HG02571 (cell line): Measurements from ENCODE around the gene CCDC77.
"Not testable (repeated sequence)": the region's sequence is repeated elsewhere in the genome, so short reads cannot be mapped to it uniquely, and the experiment has no call there.

Experiments used
- ATAC-seq: cut with Tn5 transposase; IDR thresholded peaks from one replicate; pipeline ENCODE4 v1.9.1; 2021; ENCODE audit warnings: mild to moderate bottlenecking, moderate library complexity; ENCODE audit not compliant: unreplicated experiment

CCDC77 gene

GRCh38 chr12:401235-402028 is at the start of gene CCDC77:
Gene CCDC77 (plus strand): TSS chr12:401644. CDS start chr12:409384, 7,740 bp downstream.
- peak; percentile 96 for ATAC-seq

- no peak for ATAC-seq
Measured at GRCh38 chr12:356276-356988, 45.0 kb upstream of the CCDC77 start.

GRCh38 chr12:359091-359490 is 42.4 kb upstream of the CCDC77 start:
- no peak for ATAC-seq

GRCh38 chr12:366820-367219 is 34.6 kb upstream of the CCDC77 start:
- ATAC-seq = no peak

- ATAC-seq = no peak
Measured at GRCh38 chr12:367972-368371, 33.5 kb upstream of the CCDC77 start.

GRCh38 chr12:370739-371485 is 30.5 kb upstream of the CCDC77 start:
- not testable (repeated sequence) for ATAC-seq

- no peak for ATAC-seq
Measured at GRCh38 chr12:386651-387050, 14.8 kb upstream of the CCDC77 start.

GRCh38 chr12:388012-388411 is 13.4 kb upstream of the CCDC77 start:
- ATAC-seq = no peak

- peak; percentile 32 for ATAC-seq
Measured at GRCh38 chr12:388541-389141, 12.8 kb upstream of the CCDC77 start.

GRCh38 chr12:389142-390096 is 12.0 kb upstream of the CCDC77 start, which contains the start of gene KDM5A:
Gene KDM5A (minus strand): TSS chr12:389320. CDS start chr12:389091, 229 bp downstream.
- ATAC-seq = peak; percentile 92

- ATAC-seq = no peak
Measured at GRCh38 chr12:400828-401227, 616 bp upstream of the CCDC77 start.

GRCh38 chr12:402029-402389 is 565 bp downstream of the CCDC77 start:
- no peak for ATAC-seq

GRCh38 chr12:414859-415258 is 13.4 kb downstream of the CCDC77 start:
- no peak for ATAC-seq

- ATAC-seq = no peak
Measured at GRCh38 chr12:418432-418831, 17.0 kb downstream of the CCDC77 start.

GRCh38 chr12:422526-422925 is 21.1 kb downstream of the CCDC77 start:
- ATAC-seq = no peak

- ATAC-seq = not testable (repeated sequence)
Measured at GRCh38 chr12:435737-436136, 34.3 kb downstream of the CCDC77 start.

GRCh38 chr12:442235-442884 is 40.9 kb downstream of the CCDC77 start:
- no peak for ATAC-seq

GRCh38 chr12:447141-447540 is 45.7 kb downstream of the CCDC77 start:
- ATAC-seq = no peak

- ATAC-seq = no peak
Measured at GRCh38 chr12:449203-449602, 47.8 kb downstream of the CCDC77 start.
